ENCODE data around the gene SLC25A23. TPM values are rescaled to one million over a fixed set of nuclear protein-coding genes. Genes with fewer than 3 reads are reported as not detected.

The SLC25A23 gene
- total and polyA plus RNA-seq, 2 experiments from 2014 or later = 25.7 to 96.4 TPM

- no peak for TF ChIP-seq ZNF462 (CRISPR knock-in tag; IDR thresholded peaks at IDR 0.05)
- no peak for TF ChIP-seq REST (IDR thresholded peaks at IDR 0.05; ENCODE audit: unreplicated experiment)
- TF ChIP-seq NANOG (IDR thresholded peaks at IDR 0.05; ENCODE audit: borderline replicate concordance) = no peak
- TF ChIP-seq ETS1 (IDR thresholded peaks at IDR 0.05) = no peak
These were observed 19.8 kb downstream of the SLC25A23 start (continued) for GRCh38 chr19:6439743-6440142.

GRCh38 chr19:6433663-6434062 is 25.9 kb downstream of the SLC25A23 start, which contains the start of gene SLC25A41:
Gene SLC25A41 (minus strand): TSS chr19:6433763. CDS start chr19:6433693, 70 bp downstream.
- Histone ChIP-seq H3K27ac (ENCODE audit: low read depth) (no peak within 1 kb of the TSS), H2AFZ (no peak within 1 kb of the TSS), H3K36me3 (ENCODE audit: insufficient read depth) (no peaks in the 10 kb centered on the region), H3K4me1 (ENCODE audit: insufficient read depth) (no peaks in the 10 kb centered on the region), H3K27me3 (ENCODE audit: insufficient read depth) (no peaks in the 10 kb centered on the region), H4K20me1 (replicated peaks; ENCODE audit: insufficient read depth) (no peaks in the 10 kb centered on the region), H3K4me3 (no peak within 1 kb of the TSS), H3K79me2 (replicated peaks; ENCODE audit: insufficient read depth) (no peaks in the 10 kb centered on the region), H3F3A (replicated peaks; ENCODE audit: low read depth) (no peaks in the 10 kb centered on the region), H3K4me2 (no peak within 1 kb of the TSS), H3K9me2 (ENCODE audit: insufficient read depth) (no peaks in the 10 kb centered on the region)
- no peak within 1 kb of the TSS for H3K4me3 Mint-ChIP-seq
- H3K4me1 Mint-ChIP-seq = no peaks in the 10 kb centered on the region
- peaks cover 3% of the 10 kb centered on the region for H3K27me3 Mint-ChIP-seq (ENCODE audit: insufficient read depth, low read depth, poor library complexity)
- no peaks in the 10 kb centered on the region for H3K36me3 Mint-ChIP-seq (ENCODE audit: low read depth)
- ATAC-seq (no peak), DNase-seq (ENCODE audit: low spot score) (no peak)
- no peak within 1 kb of the TSS for H3K27ac Mint-ChIP-seq
- no peaks in the 10 kb centered on the region; the same call in 2 of the 3 replicates for H3K9me3 Mint-ChIP-seq
- no peak for TF ChIP-seq ZNF114 (CRISPR knock-in tag; IDR thresholded peaks at IDR 0.05)
- no peak for TF ChIP-seq POLR2AphosphoS5 (IDR thresholded peaks at IDR 0.05; ENCODE audit: low read depth)
- TF ChIP-seq ETS1 (IDR thresholded peaks at IDR 0.05) = no peak
- TF ChIP-seq JUNB (IDR thresholded peaks at IDR 0.05; ENCODE audit: unreplicated experiment) = no peak
- TF ChIP-seq CREB1 (CRISPR knock-in tag; IDR thresholded peaks at IDR 0.05; ENCODE audit: low read depth) = no peak
- TF ChIP-seq CTCF (conservative IDR thresholded peaks at IDR 0.05; ENCODE audit: low read depth in 2 of 2) = no peak
